DND-41 (cell line): ENCODE measurements around the gene PLEKHA8.

ENCODE experiments used
- ATAC-seq: fragments of 200-7000 bp; cut with Tn5 transposase; 3 replicates; pipeline ENCODE4 v1.9.1; 2021; ENCODE audit warnings: low read depth; ENCODE audit not compliant: insufficient read depth
- DNase-seq: peaks from one replicate; pipeline ENCODE4 v3.0.0-alpha.2; 2020
- H2AFZ ChIP-seq: 2 replicates; pipeline ENCODE4 v1.6.0; 2012; ENCODE audit warnings: low read depth, low read length
- H3K27ac ChIP-seq: 2 replicates; pipeline ENCODE4 v1.5.1; 2012; ENCODE audit warnings: low read length, inconsistent platforms
- H3K27me3 ChIP-seq: fragments of 200-600 bp; sonication (generic); 2 replicates; pipeline ENCODE4 v1.6.0; 2012; ENCODE audit warnings: low read length, mild to moderate bottlenecking, inconsistent platforms; ENCODE audit not compliant: insufficient read depth, poor library complexity
- H3K36me3 ChIP-seq: 2 replicates; pipeline ENCODE4 v1.5.1; 2012; ENCODE audit warnings: low read length, inconsistent platforms; ENCODE audit not compliant: insufficient read depth
- H3K4me1 ChIP-seq: 2 replicates; pipeline ENCODE4 v1.5.1; 2012; ENCODE audit warnings: mild to moderate bottlenecking, low read length; ENCODE audit not compliant: insufficient read depth
- H3K4me2 ChIP-seq: 2 replicates; pipeline ENCODE4 v1.6.0; 2012; ENCODE audit warnings: mild to moderate bottlenecking, moderate library complexity, low read length, inconsistent platforms; ENCODE audit not compliant: insufficient read depth
- H3K4me3 ChIP-seq, 2 experiments: fragments of 200-600 bp in 1 of 2; shearing (Covaris generic) in 1 of 2; 2 replicates each; pipeline ENCODE4 v1.5.1; 2012 to 2016; ENCODE audit warnings: inconsistent platforms in 2 of 2, low read length in 2 of 2, mild to moderate bottlenecking in 2 of 2, low read depth in 1 of 2, moderate library complexity in 1 of 2
- H3K79me2 ChIP-seq: 2 replicates; pipeline ENCODE4 v1.6.0; 2012; ENCODE audit warnings: low read length, inconsistent platforms; ENCODE audit not compliant: insufficient read depth
- H3K9ac ChIP-seq: 2 replicates; pipeline ENCODE4 v1.6.0; 2012; ENCODE audit warnings: low read depth, mild to moderate bottlenecking, inconsistent platforms, low read length, moderate library complexity
- H3K9me3 ChIP-seq: 2 replicates; pipeline ENCODE4 v1.5.1; 2012; ENCODE audit warnings: low read length, moderate library complexity, mild to moderate bottlenecking, inconsistent platforms; ENCODE audit not compliant: insufficient read depth, severe bottlenecking
- H4K20me1 ChIP-seq: 2 replicates; pipeline ENCODE4 v1.6.0; 2012; ENCODE audit warnings: low read length; ENCODE audit not compliant: insufficient read depth
- EZH2 ChIP-seq: IDR thresholded peaks from 3 replicates; pipeline ENCODE4 v1.6.1; 2012; ENCODE audit warnings: borderline replicate concordance, low read depth, mild to moderate bottlenecking, moderate library complexity, low read length, inconsistent platforms; ENCODE audit not compliant: severe bottlenecking
- TF ChIP-seq, protein P1 (sequence below): IDR thresholded peaks from 2 replicates; pipeline ENCODE4 v1.5.1; 2012; ENCODE audit warnings: borderline replicate concordance, low read length, moderate library complexity, mild to moderate bottlenecking; ENCODE audit not compliant: poor library complexity, severe bottlenecking; ENCODE audit errors: extremely low read depth

The PLEKHA8 gene

DNA sequence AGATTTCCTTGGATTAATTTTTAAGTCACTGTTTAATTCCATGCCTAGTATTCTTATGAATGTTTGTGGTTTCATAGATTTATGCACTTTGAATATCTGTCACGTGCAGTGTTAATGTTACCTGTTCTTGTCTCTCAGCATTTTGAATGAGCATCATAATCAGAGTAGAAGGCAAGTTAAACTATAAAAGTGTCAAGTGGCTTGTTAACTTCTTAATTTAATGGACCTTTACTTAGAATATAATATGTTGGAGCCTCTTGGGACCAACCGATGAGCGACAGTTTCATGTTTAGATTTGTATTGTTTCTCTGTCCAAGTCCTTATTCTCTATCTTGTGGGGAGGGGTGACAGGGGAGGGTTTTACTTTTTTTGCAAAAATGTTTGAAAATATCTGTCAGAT is 56.0 kb downstream of the PLEKHA8 start:
- H3K4me3 ChIP-seq: no peak overlapping the region
- TF ChIP-seq, protein P1, sequence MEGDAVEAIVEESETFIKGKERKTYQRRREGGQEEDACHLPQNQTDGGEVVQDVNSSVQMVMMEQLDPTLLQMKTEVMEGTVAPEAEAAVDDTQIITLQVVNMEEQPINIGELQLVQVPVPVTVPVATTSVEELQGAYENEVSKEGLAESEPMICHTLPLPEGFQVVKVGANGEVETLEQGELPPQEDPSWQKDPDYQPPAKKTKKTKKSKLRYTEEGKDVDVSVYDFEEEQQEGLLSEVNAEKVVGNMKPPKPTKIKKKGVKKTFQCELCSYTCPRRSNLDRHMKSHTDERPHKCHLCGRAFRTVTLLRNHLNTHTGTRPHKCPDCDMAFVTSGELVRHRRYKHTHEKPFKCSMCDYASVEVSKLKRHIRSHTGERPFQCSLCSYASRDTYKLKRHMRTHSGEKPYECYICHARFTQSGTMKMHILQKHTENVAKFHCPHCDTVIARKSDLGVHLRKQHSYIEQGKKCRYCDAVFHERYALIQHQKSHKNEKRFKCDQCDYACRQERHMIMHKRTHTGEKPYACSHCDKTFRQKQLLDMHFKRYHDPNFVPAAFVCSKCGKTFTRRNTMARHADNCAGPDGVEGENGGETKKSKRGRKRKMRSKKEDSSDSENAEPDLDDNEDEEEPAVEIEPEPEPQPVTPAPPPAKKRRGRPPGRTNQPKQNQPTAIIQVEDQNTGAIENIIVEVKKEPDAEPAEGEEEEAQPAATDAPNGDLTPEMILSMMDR: no peak
- no peak for TF ChIP-seq EZH2
- H3K9ac ChIP-seq: no peak overlapping the region
- H3K9me3 ChIP-seq: no peaks in the 10 kb centered on the region
- no peaks in the 10 kb centered on the region for H3K4me1 ChIP-seq
- no peak overlapping the region for H3K27ac ChIP-seq
- peaks cover 28% of the 10 kb centered on the region for H3K36me3 ChIP-seq
- no peaks in the 10 kb centered on the region for H3K79me2 ChIP-seq
- no peak for ATAC-seq
- H4K20me1 ChIP-seq: no peaks in the 10 kb centered on the region
- DNase-seq: no peak
- no peaks in the 10 kb centered on the region for H3K27me3 ChIP-seq
- no peak overlapping the region for H2AFZ ChIP-seq
- H3K4me2 ChIP-seq: no peak overlapping the region

GRCh38 chr7:30086529-30086928 is 58.3 kb downstream of the PLEKHA8 start:
- no peaks in the 10 kb centered on the region for H4K20me1 ChIP-seq
- ATAC-seq (no peak), DNase-seq (no peak)
- H3K27ac ChIP-seq: no peak overlapping the region
- no peak overlapping the region for H3K4me2 ChIP-seq
- no peaks in the 10 kb centered on the region for H3K4me1 ChIP-seq
- no peak overlapping the region for H3K9ac ChIP-seq
- H3K79me2 ChIP-seq: no peaks in the 10 kb centered on the region
- peaks cover 12% of the 10 kb centered on the region; the same call in 1 of the 2 replicates for H3K36me3 ChIP-seq
- no peaks in the 10 kb centered on the region for H3K9me3 ChIP-seq
- no peak overlapping the region for H3K4me3 ChIP-seq
- no peak overlapping the region for H2AFZ ChIP-seq
- no peaks in the 10 kb centered on the region for H3K27me3 ChIP-seq
- TF ChIP-seq, protein P1: no peak
- TF ChIP-seq EZH2: no peak

- Histone ChIP-seq H3K9me3 (no peaks in the 10 kb centered on the region), H3K36me3 (peaks cover 7% of the 10 kb centered on the region; the same call in 1 of the 2 replicates), H4K20me1 (no peaks in the 10 kb centered on the region), H3K9ac (no peak overlapping the region), H3K4me3 (no peak overlapping the region), H3K4me2 (no peak overlapping the region), H2AFZ (no peak overlapping the region), H3K79me2 (no peaks in the 10 kb centered on the region), H3K27me3 (no peaks in the 10 kb centered on the region), H3K4me1 (no peaks in the 10 kb centered on the region), H3K27ac (no peak overlapping the region)
- TF ChIP-seq EZH2: no peak
- TF ChIP-seq, protein P1: no peak
- DNase-seq (no peak), ATAC-seq (no peak)
Observed at GRCh38 chr7:30087371-30087770, 59.2 kb downstream of the PLEKHA8 start.

DNA sequence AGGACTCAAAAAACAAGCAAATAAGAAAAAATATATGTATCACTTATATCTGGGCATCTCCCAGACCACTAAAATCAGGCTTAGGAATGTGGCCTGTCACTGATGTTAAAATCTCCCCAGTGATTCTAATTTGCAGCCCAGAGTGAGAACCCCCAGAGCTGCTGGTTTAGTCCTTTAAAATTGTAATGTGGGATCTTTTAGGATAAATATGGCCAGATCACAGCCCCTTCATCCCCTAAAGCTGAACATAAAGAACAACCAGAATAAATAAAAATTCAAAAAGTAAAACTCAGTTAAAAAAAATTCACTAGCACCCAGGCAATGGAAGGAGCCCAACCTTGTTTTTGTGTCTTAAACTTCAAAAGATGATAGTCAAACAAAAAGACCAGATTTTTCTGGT is 60.1 kb downstream of the PLEKHA8 start:
- Histone ChIP-seq H3K4me2 (no peak overlapping the region), H3K27me3 (no peaks in the 10 kb centered on the region), H3K9ac (no peak overlapping the region), H3K4me1 (no peaks in the 10 kb centered on the region), H3K79me2 (no peaks in the 10 kb centered on the region), H3K36me3 (peaks cover 7% of the 10 kb centered on the region; the same call in 1 of the 2 replicates), H3K4me3 (no peak overlapping the region), H4K20me1 (no peaks in the 10 kb centered on the region), H2AFZ (no peak overlapping the region), H3K9me3 (no peaks in the 10 kb centered on the region), H3K27ac (no peak overlapping the region)
- DNase-seq (no peak), ATAC-seq (no peak)
- TF ChIP-seq EZH2: no peak
- TF ChIP-seq, protein P1: no peak
